ENCODE results near the gene UFD1.

The UFD1 gene

GRCh38 chr22:19522881-19523239 lies 43.9 kb upstream of the UFD1 start:
- Histone ChIP-seq H3K4me3 (ENCODE audit: insufficient read depth, low read depth, low read length, poor library complexity, severe bottlenecking) (peak overlapping the region; percentile 42), H3K36me3 (ENCODE audit: control insufficient read depth, insufficient read depth, low read length) (no peaks in the 10 kb centered on the region), H3K9me3 (ENCODE audit: control insufficient read depth, low read length) (no peaks in the 10 kb centered on the region), H3K27me3 (replicated peaks; ENCODE audit: control insufficient read depth, insufficient read depth, low read length, poor library complexity, severe bottlenecking) (peaks cover 22% of the 10 kb centered on the region), H3K4me1 (ENCODE audit: control insufficient read depth, insufficient read depth, low read length, poor library complexity, severe bottlenecking) (peaks cover 20% of the 10 kb centered on the region), H3K27ac (ENCODE audit: insufficient read depth, low read length, poor library complexity, severe bottlenecking) (no peak overlapping the region)
- DNase-seq: no peak

- Histone ChIP-seq H3K27me3 (replicated peaks; ENCODE audit: control insufficient read depth, insufficient read depth, low read length, poor library complexity, severe bottlenecking) (peaks cover 22% of the 10 kb centered on the region), H3K4me3 (ENCODE audit: insufficient read depth, low read depth, low read length, poor library complexity, severe bottlenecking) (no peak overlapping the region), H3K27ac (ENCODE audit: insufficient read depth, low read length, poor library complexity, severe bottlenecking) (no peak overlapping the region), H3K36me3 (ENCODE audit: control insufficient read depth, insufficient read depth, low read length) (no peaks in the 10 kb centered on the region), H3K9me3 (ENCODE audit: control insufficient read depth, low read length) (no peaks in the 10 kb centered on the region), H3K4me1 (ENCODE audit: control insufficient read depth, insufficient read depth, low read length, poor library complexity, severe bottlenecking) (peaks cover 20% of the 10 kb centered on the region)
- no peak for DNase-seq
These were observed 43.3 kb upstream of the UFD1 start for GRCh38 chr22:19522190-19522880.

GRCh38 chr22:19520566-19521305 lies 41.7 kb upstream of the UFD1 start:
- no peak overlapping the region for H3K27ac ChIP-seq (ENCODE audit: insufficient read depth, low read length, poor library complexity, severe bottlenecking)
- H3K9me3 ChIP-seq (ENCODE audit: control insufficient read depth, low read length): no peaks in the 10 kb centered on the region
- no peaks in the 10 kb centered on the region for H3K36me3 ChIP-seq (ENCODE audit: control insufficient read depth, insufficient read depth, low read length)
- peaks cover 20% of the 10 kb centered on the region for H3K4me1 ChIP-seq (ENCODE audit: control insufficient read depth, insufficient read depth, low read length, poor library complexity, severe bottlenecking)
- DNase-seq: no peak
- H3K4me3 ChIP-seq (ENCODE audit: insufficient read depth, low read depth, low read length, poor library complexity, severe bottlenecking): no peak overlapping the region
- H3K27me3 ChIP-seq (replicated peaks; ENCODE audit: control insufficient read depth, insufficient read depth, low read length, poor library complexity, severe bottlenecking): peaks cover 22% of the 10 kb centered on the region

GRCh38 chr22:19520007-19520406 lies 41.0 kb upstream of the UFD1 start:
- no peak overlapping the region for H3K4me3 ChIP-seq (ENCODE audit: insufficient read depth, low read depth, low read length, poor library complexity, severe bottlenecking)
- no peak for DNase-seq
- H3K9me3 ChIP-seq (ENCODE audit: control insufficient read depth, low read length): no peaks in the 10 kb centered on the region
- H3K36me3 ChIP-seq (ENCODE audit: control insufficient read depth, insufficient read depth, low read length): no peaks in the 10 kb centered on the region
- peaks cover 21% of the 10 kb centered on the region for H3K27me3 ChIP-seq (replicated peaks; ENCODE audit: control insufficient read depth, insufficient read depth, low read length, poor library complexity, severe bottlenecking)
- H3K27ac ChIP-seq (ENCODE audit: insufficient read depth, low read length, poor library complexity, severe bottlenecking): no peak overlapping the region
- H3K4me1 ChIP-seq (ENCODE audit: control insufficient read depth, insufficient read depth, low read length, poor library complexity, severe bottlenecking): peaks cover 20% of the 10 kb centered on the region

- H3K9me3 ChIP-seq (ENCODE audit: control insufficient read depth, low read length): no peaks in the 10 kb centered on the region
- H3K4me3 ChIP-seq (ENCODE audit: insufficient read depth, low read depth, low read length, poor library complexity, severe bottlenecking): no peak overlapping the region
- peaks cover 15% of the 10 kb centered on the region for H3K27me3 ChIP-seq (replicated peaks; ENCODE audit: control insufficient read depth, insufficient read depth, low read length, poor library complexity, severe bottlenecking)
- H3K27ac ChIP-seq (ENCODE audit: insufficient read depth, low read length, poor library complexity, severe bottlenecking): no peak overlapping the region
- H3K36me3 ChIP-seq (ENCODE audit: control insufficient read depth, insufficient read depth, low read length): no peaks in the 10 kb centered on the region
- DNase-seq: no peak
- peaks cover 14% of the 10 kb centered on the region for H3K4me1 ChIP-seq (ENCODE audit: control insufficient read depth, insufficient read depth, low read length, poor library complexity, severe bottlenecking)
These were observed 40.3 kb upstream of the UFD1 start for GRCh38 chr22:19519041-19519926.

- Histone ChIP-seq H3K9me3 (ENCODE audit: control insufficient read depth, low read length) (peaks cover 5% of the 10 kb centered on the region), H3K36me3 (ENCODE audit: control insufficient read depth, insufficient read depth, low read length) (no peaks in the 10 kb centered on the region), H3K27ac (ENCODE audit: insufficient read depth, low read length, poor library complexity, severe bottlenecking) (no peak overlapping the region), H3K4me3 (ENCODE audit: insufficient read depth, low read depth, low read length, poor library complexity, severe bottlenecking) (no peak overlapping the region), H3K4me1 (ENCODE audit: control insufficient read depth, insufficient read depth, low read length, poor library complexity, severe bottlenecking) (peaks cover 7% of the 10 kb centered on the region), H3K27me3 (replicated peaks; ENCODE audit: control insufficient read depth, insufficient read depth, low read length, poor library complexity, severe bottlenecking) (peaks cover 8% of the 10 kb centered on the region)
- no peak for DNase-seq
These were observed 39.6 kb upstream of the UFD1 start for GRCh38 chr22:19518635-19519034.

- peaks cover 6% of the 10 kb centered on the region for H3K27me3 ChIP-seq (replicated peaks; ENCODE audit: control insufficient read depth, insufficient read depth, low read length, poor library complexity, severe bottlenecking)
- peaks cover 1% of the 10 kb centered on the region for H3K4me1 ChIP-seq (ENCODE audit: control insufficient read depth, insufficient read depth, low read length, poor library complexity, severe bottlenecking)
- no peak overlapping the region for H3K4me3 ChIP-seq (ENCODE audit: insufficient read depth, low read depth, low read length, poor library complexity, severe bottlenecking)
- H3K27ac ChIP-seq (ENCODE audit: insufficient read depth, low read length, poor library complexity, severe bottlenecking): no peak overlapping the region
- no peak for DNase-seq
- H3K36me3 ChIP-seq (ENCODE audit: control insufficient read depth, insufficient read depth, low read length): no peaks in the 10 kb centered on the region
- H3K9me3 ChIP-seq (ENCODE audit: control insufficient read depth, low read length): peaks cover 5% of the 10 kb centered on the region
These were observed 39.1 kb upstream of the UFD1 start for GRCh38 chr22:19517919-19518611.

GRCh38 chr22:19517171-19517500 lies 38.1 kb upstream of the UFD1 start:
- DNase-seq: no peak
- Histone ChIP-seq H3K27me3 (replicated peaks; ENCODE audit: control insufficient read depth, insufficient read depth, low read length, poor library complexity, severe bottlenecking) (no peaks in the 10 kb centered on the region), H3K9me3 (ENCODE audit: control insufficient read depth, low read length) (peaks cover 5% of the 10 kb centered on the region), H3K27ac (ENCODE audit: insufficient read depth, low read length, poor library complexity, severe bottlenecking) (no peak overlapping the region), H3K36me3 (ENCODE audit: control insufficient read depth, insufficient read depth, low read length) (no peaks in the 10 kb centered on the region), H3K4me1 (ENCODE audit: control insufficient read depth, insufficient read depth, low read length, poor library complexity, severe bottlenecking) (no peaks in the 10 kb centered on the region), H3K4me3 (ENCODE audit: insufficient read depth, low read depth, low read length, poor library complexity, severe bottlenecking) (no peak overlapping the region)

- Histone ChIP-seq H3K27me3 (replicated peaks; ENCODE audit: control insufficient read depth, insufficient read depth, low read length, poor library complexity, severe bottlenecking) (no peaks in the 10 kb centered on the region), H3K9me3 (ENCODE audit: control insufficient read depth, low read length) (peaks cover 5% of the 10 kb centered on the region), H3K36me3 (ENCODE audit: control insufficient read depth, insufficient read depth, low read length) (no peaks in the 10 kb centered on the region), H3K27ac (ENCODE audit: insufficient read depth, low read length, poor library complexity, severe bottlenecking) (no peak overlapping the region), H3K4me3 (ENCODE audit: insufficient read depth, low read depth, low read length, poor library complexity, severe bottlenecking) (no peak overlapping the region), H3K4me1 (ENCODE audit: control insufficient read depth, insufficient read depth, low read length, poor library complexity, severe bottlenecking) (no peaks in the 10 kb centered on the region)
- no peak for DNase-seq
These were observed 37.6 kb upstream of the UFD1 start for GRCh38 chr22:19516378-19517170.
